ENCODE results near the gene CACNA2D3. TPM values are rescaled to one million over a fixed set of nuclear protein-coding genes. Genes with fewer than 3 reads are reported as not detected.

CACNA2D3 gene
- total RNA-seq, 6 donors from 2014 or later: 2.9 to 16.8 (median 4.9) TPM

GRCh38 chr3:54120657-54121413 lies 1.5 kb upstream of the CACNA2D3 start:
- no peak for TF ChIP-seq POLR2AphosphoS5 (IDR thresholded peaks at IDR 0.05)
- no peak for TF ChIP-seq EP300 (IDR thresholded peaks at IDR 0.05)
- TF ChIP-seq POLR2A (IDR thresholded peaks at IDR 0.05): no peak
- no peak for TF ChIP-seq CTCF (IDR thresholded peaks at IDR 0.05)
- ATAC-seq (ENCODE audit: low FRiP score in 2 of 2) (peak; percentile 9 to 44), DNase-seq (peak in 1 of 2 donors; percentile 83)
- Histone ChIP-seq H3K27ac (peak overlapping the region in 1 of 4 donors; percentile 77), H3K36me3 (no peaks in the 10 kb centered on the region), H3K4me3 (peak overlapping the region in 3 of 4 donors; percentile 52 to 64 (median 62)), H3K27me3 (peaks cover 0 to 18% (median 5%) of the 10 kb centered on the region in 4 donors), H3K9me3 (peaks cover 0 to 2% (median 0%) of the 10 kb centered on the region in 4 donors), H3K4me1 (peaks cover 3 to 32% (median 11%) of the 10 kb centered on the region in 4 donors)
- WGBS, 2 donors: 4 to 7% methylated on average over 11 to 33 of the region's 45 CpGs

- peak in 1 of 2 donors; percentile 59 for ATAC-seq (ENCODE audit: low FRiP score in 2 of 2)
- H3K9me3 ChIP-seq: no peaks in the 10 kb centered on the region
- H3K4me1 ChIP-seq: peaks cover 3 to 32% (median 11%) of the 10 kb centered on the region in 4 donors
- WGBS, 2 donors: 0% methylated on average over 6 of the region's 107 CpGs; no CpG with 5 or more reads in 1 of the 2 donors
- peak overlapping the region; percentile 3 to 64 (median 57) for H3K4me3 ChIP-seq
- H3K27me3 ChIP-seq: peaks cover 0 to 18% (median 5%) of the 10 kb centered on the region in 4 donors
- peak overlapping the region; percentile 28 to 77 (median 68) for H3K27ac ChIP-seq
- no peak for TF ChIP-seq POLR2A (IDR thresholded peaks at IDR 0.05)
- peak in 1 of 6 experiments; percentile 14 for TF ChIP-seq CTCF (IDR thresholded peaks at IDR 0.05)
- no peak for TF ChIP-seq POLR2AphosphoS5 (IDR thresholded peaks at IDR 0.05)
- no peaks in the 10 kb centered on the region for H3K36me3 ChIP-seq
- DNase-seq: peak in 1 of 2 donors; percentile 92
Observed at GRCh38 chr3:54121414-54122323, 683 bp upstream of the CACNA2D3 start.

GRCh38 chr3:54123003-54123775 lies 837 bp downstream of the CACNA2D3 start:
- TF ChIP-seq POLR2A (IDR thresholded peaks at IDR 0.05) (no peak), EP300 (IDR thresholded peaks at IDR 0.05) (no peak), POLR2AphosphoS5 (IDR thresholded peaks at IDR 0.05) (no peak), CTCF (IDR thresholded peaks at IDR 0.05) (no peak)
- Histone ChIP-seq H3K9me3 (no peaks in the 10 kb centered on the region), H3K27ac (peak overlapping the region in 2 of 4 donors; percentile 18 to 58), H3K27me3 (peaks cover 0 to 18% (median 5%) of the 10 kb centered on the region in 4 donors), H3K36me3 (no peaks in the 10 kb centered on the region), H3K4me3 (peak overlapping the region; percentile 28 to 64 (median 57)), H3K4me1 (peaks cover 3 to 32% (median 11%) of the 10 kb centered on the region in 4 donors)
- ATAC-seq (ENCODE audit: low FRiP score in 2 of 2) (no peak), DNase-seq (peak in 1 of 2 donors; percentile 55)
- WGBS, 2 donors: 2 to 3% methylated on average over 24 to 30 of the region's 32 CpGs

GRCh38 chr3:54123776-54124196 lies 1.4 kb downstream of the CACNA2D3 start:
- 6 to 9% methylated on average over 10 of the region's 10 CpGs for WGBS, 2 donors
- TF ChIP-seq POLR2A (IDR thresholded peaks at IDR 0.05): no peak
- DNase-seq: no peak
- Histone ChIP-seq H3K4me1 (peaks cover 3 to 32% (median 11%) of the 10 kb centered on the region in 4 donors), H3K9me3 (no peaks in the 10 kb centered on the region), H3K27me3 (peaks cover 0 to 18% (median 5%) of the 10 kb centered on the region in 4 donors), H3K27ac (no peak overlapping the region), H3K36me3 (no peaks in the 10 kb centered on the region), H3K4me3 (peak overlapping the region in 3 of 4 donors; percentile 52 to 64 (median 62))
- ATAC-seq (ENCODE audit: low FRiP score in 2 of 2): peak in 1 of 2 donors; percentile 25

Data from upper lobe of left lung (tissue), 6 donors.